RWPE2 (cell line): ENCODE measurements around the gene NAA15.
A peak's percentile ranks its signal among the peaks of the same experiment; 100 is the strongest.

Experiments used
- ATAC-seq: fragments of 200-7000 bp; cut with Tn5 transposase; 3 replicates; pipeline ENCODE4 v1.9.1; 2021; ENCODE audit warnings: low read depth
- DNase-seq: peaks from one replicate; pipeline ENCODE4 v3.0.0-alpha.2; 2020; ENCODE audit warnings: low spot score
- H3K27ac ChIP-seq: fragments of 450-650 bp; 2 replicates; pipeline ENCODE4 v1.5.1; 2017; ENCODE audit warnings: mild to moderate bottlenecking; ENCODE audit not compliant: poor library complexity, severe bottlenecking
- H3K27me3 ChIP-seq: fragments of 250-450 bp; sonication (Bioruptor Pico); 2 replicates; pipeline ENCODE4 v1.5.1; 2021; ENCODE audit warnings: mild to moderate bottlenecking, moderate library complexity; ENCODE audit not compliant: insufficient read depth, poor library complexity, severe bottlenecking
- H3K36me3 ChIP-seq: fragments of 250-450 bp; sonication (Bioruptor Pico); 2 replicates; pipeline ENCODE4 v1.5.1; 2020; ENCODE audit warnings: low read depth, mild to moderate bottlenecking, moderate library complexity
- H3K4me1 ChIP-seq: fragments of 250-450 bp; sonication (Bioruptor Pico); 2 replicates; pipeline ENCODE4 v1.5.1; 2021; ENCODE audit warnings: mild to moderate bottlenecking, moderate library complexity; ENCODE audit not compliant: insufficient read depth, poor library complexity, severe bottlenecking
- H3K4me3 ChIP-seq: fragments of 250-450 bp; sonication (Bioruptor Pico); 2 replicates; pipeline ENCODE4 v1.5.1; 2021; ENCODE audit warnings: mild to moderate bottlenecking, moderate library complexity; ENCODE audit not compliant: severe bottlenecking
- H3K9me3 ChIP-seq: fragments of 250-450 bp; sonication (Bioruptor Pico); 2 replicates; pipeline ENCODE4 v1.5.1; 2021; ENCODE audit warnings: mild to moderate bottlenecking, moderate library complexity; ENCODE audit not compliant: severe bottlenecking
- TF ChIP-seq, protein P1 (sequence below): fragments of 450-650 bp; IDR thresholded peaks from one replicate; pipeline ENCODE4 v1.5.1; 2017; ENCODE audit warnings: mild to moderate bottlenecking, moderate library complexity; ENCODE audit not compliant: poor library complexity, severe bottlenecking

Gene NAA15

DNA sequence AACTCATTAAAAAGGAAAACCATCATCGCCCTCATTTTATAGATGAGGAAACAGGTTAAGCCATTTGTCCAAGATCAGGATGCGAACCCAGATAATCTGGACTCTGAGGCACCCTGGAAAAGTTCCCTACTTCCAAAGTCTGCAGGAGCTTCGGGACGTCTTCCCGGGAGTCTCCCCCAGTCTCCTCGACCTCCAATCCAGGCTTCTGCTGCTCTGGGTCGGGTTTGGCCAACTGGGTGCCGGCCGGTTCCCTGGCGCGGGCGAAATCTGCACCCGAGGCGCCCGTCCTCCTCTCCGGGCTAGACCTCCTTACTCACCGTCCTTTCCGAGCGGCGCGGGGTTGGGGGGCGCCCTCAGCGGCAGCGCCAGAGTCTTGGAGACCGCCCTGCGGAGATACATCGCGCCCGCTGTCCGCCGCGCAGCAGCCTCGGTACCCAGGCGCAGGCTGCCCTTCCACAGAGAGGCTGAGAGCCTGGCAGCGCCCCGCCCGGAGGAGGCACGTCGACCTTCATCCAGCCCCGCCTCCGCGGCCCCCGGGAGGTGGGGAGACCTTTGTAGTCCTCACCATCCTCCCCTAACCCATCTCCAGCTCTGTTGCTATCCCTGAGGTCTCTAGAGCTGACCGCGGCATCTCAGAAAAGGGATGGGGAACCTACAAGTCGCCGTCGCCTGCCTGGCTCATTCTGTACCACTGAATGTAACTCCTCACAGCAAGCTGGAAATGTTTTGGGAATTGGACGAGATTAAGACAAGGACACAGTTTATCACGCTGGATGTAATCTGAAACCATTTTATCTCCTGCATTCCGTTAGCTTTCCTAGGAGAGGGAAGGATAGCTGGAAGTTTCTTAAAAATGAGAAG, 21.3 kb upstream of the NAA15 start, which contains the start of gene MGARP:
TSS of gene MGARP (minus strand) at position 466 of the 861 bp plus-strand sequence. CDS start at position 399, 67 bp downstream.
- Histone ChIP-seq H3K4me1 (no peaks in the 10 kb centered on the region), H3K4me3 (peak within 1 kb of the TSS; percentile 25), H3K9me3 (no peaks in the 10 kb centered on the region), H3K36me3 (no peaks in the 10 kb centered on the region), H3K27me3 (no peaks in the 10 kb centered on the region), H3K27ac (no peak within 1 kb of the TSS)
- TF ChIP-seq, protein P1, sequence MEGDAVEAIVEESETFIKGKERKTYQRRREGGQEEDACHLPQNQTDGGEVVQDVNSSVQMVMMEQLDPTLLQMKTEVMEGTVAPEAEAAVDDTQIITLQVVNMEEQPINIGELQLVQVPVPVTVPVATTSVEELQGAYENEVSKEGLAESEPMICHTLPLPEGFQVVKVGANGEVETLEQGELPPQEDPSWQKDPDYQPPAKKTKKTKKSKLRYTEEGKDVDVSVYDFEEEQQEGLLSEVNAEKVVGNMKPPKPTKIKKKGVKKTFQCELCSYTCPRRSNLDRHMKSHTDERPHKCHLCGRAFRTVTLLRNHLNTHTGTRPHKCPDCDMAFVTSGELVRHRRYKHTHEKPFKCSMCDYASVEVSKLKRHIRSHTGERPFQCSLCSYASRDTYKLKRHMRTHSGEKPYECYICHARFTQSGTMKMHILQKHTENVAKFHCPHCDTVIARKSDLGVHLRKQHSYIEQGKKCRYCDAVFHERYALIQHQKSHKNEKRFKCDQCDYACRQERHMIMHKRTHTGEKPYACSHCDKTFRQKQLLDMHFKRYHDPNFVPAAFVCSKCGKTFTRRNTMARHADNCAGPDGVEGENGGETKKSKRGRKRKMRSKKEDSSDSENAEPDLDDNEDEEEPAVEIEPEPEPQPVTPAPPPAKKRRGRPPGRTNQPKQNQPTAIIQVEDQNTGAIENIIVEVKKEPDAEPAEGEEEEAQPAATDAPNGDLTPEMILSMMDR, result no peak
- DNase-seq (peak; percentile 59), ATAC-seq (peak; percentile 73)

DNA sequence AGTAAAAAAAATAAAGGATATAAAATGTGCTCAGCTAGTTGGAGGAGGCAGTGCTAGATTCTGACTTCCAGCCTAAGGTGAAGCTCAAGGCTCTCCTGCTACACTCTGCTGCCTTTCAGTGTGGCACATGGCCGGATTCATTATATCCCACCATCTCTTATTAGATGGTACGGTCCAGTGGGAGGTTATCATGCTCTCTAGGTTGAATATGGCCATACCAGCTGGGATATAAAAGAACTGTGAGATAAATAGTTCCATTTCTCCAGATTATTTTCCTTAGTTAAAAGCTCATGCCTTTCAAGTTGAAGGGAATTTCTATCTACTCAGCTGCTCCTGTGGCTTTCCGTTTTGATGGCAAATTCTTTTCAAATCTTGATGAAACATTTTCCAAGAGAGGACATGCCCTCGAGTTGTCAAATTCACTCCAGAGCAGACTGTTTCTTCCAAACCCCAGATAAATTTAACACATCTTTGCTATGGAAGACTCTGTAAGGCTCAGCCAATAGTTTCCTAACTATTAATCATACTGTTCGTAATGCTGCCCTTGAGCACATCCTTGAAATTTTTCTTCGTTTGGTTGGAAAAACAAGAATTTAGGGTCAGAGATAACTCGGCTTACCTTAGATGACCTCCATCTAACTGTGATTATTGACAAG, 19.1 kb upstream of the NAA15 start:
- TF ChIP-seq, protein P1, result no peak
- H3K27me3 ChIP-seq, result no peaks in the 10 kb centered on the region
- H3K4me3 ChIP-seq, result no peak overlapping the region
- no peak for ATAC-seq
- H3K4me1 ChIP-seq, result no peaks in the 10 kb centered on the region
- H3K9me3 ChIP-seq, result no peaks in the 10 kb centered on the region
- H3K27ac ChIP-seq, result no peak overlapping the region
- DNase-seq, result no peak
- H3K36me3 ChIP-seq, result no peaks in the 10 kb centered on the region

DNA sequence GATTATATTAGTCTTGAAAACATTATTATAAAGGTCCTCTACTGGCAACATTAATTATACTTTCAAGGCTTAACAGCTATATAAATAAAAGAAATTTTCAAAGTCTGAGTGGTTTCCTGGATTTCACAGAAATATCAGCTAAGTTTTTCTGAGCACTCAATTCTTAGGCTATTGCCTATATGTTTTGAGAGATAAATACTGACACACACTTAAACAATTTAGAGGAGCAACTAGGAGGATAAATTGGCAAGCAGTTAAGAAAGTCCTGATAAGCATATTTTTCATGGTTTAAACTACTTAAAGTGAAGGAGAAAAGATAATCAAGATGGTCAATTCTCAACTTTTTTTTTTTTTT, 18.6 kb upstream of the NAA15 start:
- no peaks in the 10 kb centered on the region for H3K4me1 ChIP-seq
- DNase-seq (no peak), ATAC-seq (no peak)
- H3K9me3 ChIP-seq, result no peaks in the 10 kb centered on the region
- H3K36me3 ChIP-seq, result no peaks in the 10 kb centered on the region
- H3K4me3 ChIP-seq, result no peak overlapping the region
- no peaks in the 10 kb centered on the region for H3K27me3 ChIP-seq
- TF ChIP-seq, protein P1, result no peak
- no peak overlapping the region for H3K27ac ChIP-seq

DNA sequence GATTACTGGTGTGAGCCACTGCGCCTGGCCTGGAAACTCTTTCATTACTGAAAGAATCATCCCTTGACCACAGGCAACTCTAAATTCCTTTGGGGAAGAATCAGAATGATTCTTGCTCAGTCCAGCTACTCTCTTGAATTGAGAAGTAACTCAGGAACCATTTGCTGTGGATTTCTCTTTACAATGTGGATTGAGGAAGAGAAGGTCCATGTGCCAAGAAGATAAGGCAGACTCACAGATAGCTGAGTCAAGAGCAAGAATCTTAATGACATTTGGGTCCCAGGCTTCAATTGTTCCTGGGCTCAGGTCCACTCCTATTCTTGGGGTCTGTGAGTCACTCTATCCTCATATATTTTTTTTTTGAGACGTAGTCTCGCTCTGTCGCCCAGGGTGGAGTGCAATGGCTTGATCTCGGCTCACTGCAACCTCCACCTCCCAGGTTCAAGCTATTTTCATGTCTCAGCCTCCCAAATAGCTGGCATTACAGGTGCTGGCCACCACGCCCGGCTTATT, 15.1 kb upstream of the NAA15 start:
- H3K27me3 ChIP-seq, result no peaks in the 10 kb centered on the region
- DNase-seq (no peak), ATAC-seq (no peak)
- TF ChIP-seq, protein P1, result no peak
- no peak overlapping the region for H3K27ac ChIP-seq
- H3K4me3 ChIP-seq, result no peak overlapping the region
- no peaks in the 10 kb centered on the region for H3K4me1 ChIP-seq
- peaks cover 30% of the 10 kb centered on the region for H3K36me3 ChIP-seq
- no peaks in the 10 kb centered on the region for H3K9me3 ChIP-seq
